Esophagus squamous epithelium (tissue), 5 donors: ENCODE measurements around the gene ASB12. TPM values are rescaled to one million over a fixed set of nuclear protein-coding genes. Genes with fewer than 3 reads are reported as not detected.

Source experiments
- DNase-seq: peaks from one replicate; lab custom pipeline; 2025; lab: John Stamatoyannopoulos, UW
- H3K27ac ChIP-seq, 4 donors: fragments of 200-600 bp; sonication (generic); one replicate each; pipeline ENCODE4 v1.5.1; 2016 to 2019; ENCODE audit warnings: mild to moderate bottlenecking in 1 of 4
- H3K27me3 ChIP-seq, 4 donors: fragments of 200-600 bp; sonication (generic); 1 replicate in 3 of 4; 2 replicates in 1 of 4; pipeline versions ENCODE4 v1.5.1 to v1.6.0; 2017 to 2021; ENCODE audit warnings: antibody characterized with exemption in 1 of 4
- H3K36me3 ChIP-seq, 3 donors: fragments of 200-600 bp; sonication (generic); one replicate each; pipeline ENCODE4 v1.5.1; 2016 to 2019
- H3K4me1 ChIP-seq, 3 donors: fragments of 200-600 bp; sonication (generic); one replicate each; pipeline ENCODE4 v1.5.1; 2017 to 2019
- H3K4me3 ChIP-seq, 4 donors: fragments of 200-600 bp; sonication (generic); 1 replicate in 3 of 4; 2 replicates in 1 of 4; pipeline ENCODE4 v1.5.1; 2016 to 2019; ENCODE audit warnings: mild to moderate bottlenecking in 2 of 4, moderate library complexity in 1 of 4
- H3K9me3 ChIP-seq, 3 donors: fragments of 200-600 bp; sonication (generic); one replicate each; pipeline ENCODE4 v1.5.1; 2016 to 2019
- CTCF ChIP-seq, 6 experiments: fragments of 450-650 bp in 4 of 6; fragments of 200-600 bp in 2 of 6; sonication (generic) in 2 of 6; IDR thresholded peaks; one replicate each; pipeline ENCODE4 v1.5.1; 2016 to 2019; ENCODE audit warnings: antibody characterized with exemption in 6 of 6, mild to moderate bottlenecking in 4 of 6, moderate library complexity in 4 of 6
- POLR2A ChIP-seq, 4 donors: fragments of 450-650 bp; IDR thresholded peaks; one replicate each; pipeline ENCODE4 v1.6.1; 2017; ENCODE audit warnings: antibody characterized with exemption in 4 of 4, mild to moderate bottlenecking in 4 of 4, moderate library complexity in 3 of 4
- WGBS, 2 donors: methylation state at CpG; one replicate each; pipeline ENCODE4 v1.1.5; 2018; 5-methylcytosine and 5-hydroxymethylcytosine counted together
- intact Hi-C: fragments of 100-400 bp; cut with DNase I; formaldehyde crosslinking; loops from one replicate; pipeline ENCODE4 v1.15.0; 2022
- total RNA-seq, 4 donors: library from RNA; depleted of rRNA; stranded (reverse); fragments of >200 nt; gene quantifications; one replicate each; pipeline ENCODE4 v1.1.0, GENCODE V29; 2016
- donor health status: DM: yes; HTN: yes; CAD: no.

The ASB12 gene
- total RNA-seq, 4 donors from 2014 or later: 0.21 TPM; not detected in 3

GRCh38 chrX:64195862-64196261, 34.5 kb downstream of the ASB12 start:
- no peak overlapping the region for H3K27ac ChIP-seq
- no peak overlapping the region for H3K4me3 ChIP-seq
- peaks cover 0 to 26% (median 0%) of the 10 kb centered on the region in 3 donors for H3K36me3 ChIP-seq
- no peaks in the 10 kb centered on the region for H3K9me3 ChIP-seq
- TF ChIP-seq POLR2A (IDR thresholded peaks at IDR 0.05): no peak
- TF ChIP-seq CTCF (IDR thresholded peaks at IDR 0.05): no peak
- intact Hi-C loops: no loop called here
- H3K27me3 ChIP-seq: no peaks in the 10 kb centered on the region
- no peaks in the 10 kb centered on the region for H3K4me1 ChIP-seq
- DNase-seq: no peak
- 43 to 71% methylated on average over 1 of the region's 1 CpG for WGBS, 2 donors

GRCh38 chrX:64192673-64193072, 37.7 kb downstream of the ASB12 start:
- Histone ChIP-seq H3K4me1 (no peaks in the 10 kb centered on the region), H3K36me3 (peaks cover 0 to 47% (median 0%) of the 10 kb centered on the region in 3 donors), H3K27ac (no peak overlapping the region), H3K27me3 (no peaks in the 10 kb centered on the region), H3K9me3 (no peaks in the 10 kb centered on the region), H3K4me3 (no peak overlapping the region)
- DNase-seq: no peak
- intact Hi-C loops: no loop called here
- WGBS, 2 donors: 71 to 82% methylated on average over 2 to 3 of the region's 5 CpGs
- TF ChIP-seq POLR2A (IDR thresholded peaks at IDR 0.05) (no peak), CTCF (IDR thresholded peaks at IDR 0.05) (no peak)

GRCh38 chrX:64192040-64192439, 38.4 kb downstream of the ASB12 start:
- intact Hi-C loops: no loop called here
- no peak for DNase-seq
- 87 to 91% methylated on average over 3 of the region's 3 CpGs for WGBS, 2 donors

GRCh38 chrX:64191281-64192010, 39.0 kb downstream of the ASB12 start:
- WGBS, 2 donors: 91 to 100% methylated on average over 2 to 4 of the region's 19 CpGs
- TF ChIP-seq CTCF (IDR thresholded peaks at IDR 0.05) (no peak), POLR2A (IDR thresholded peaks at IDR 0.05) (no peak)
- no peaks in the 10 kb centered on the region for H3K4me1 ChIP-seq
- H3K9me3 ChIP-seq: no peaks in the 10 kb centered on the region
- H3K36me3 ChIP-seq: peaks cover 0 to 53% (median 0%) of the 10 kb centered on the region in 3 donors
- no peak overlapping the region for H3K27ac ChIP-seq
- DNase-seq: no peak
- H3K4me3 ChIP-seq: no peak overlapping the region
- no peaks in the 10 kb centered on the region for H3K27me3 ChIP-seq
- intact Hi-C loops: no loop called here

More at GRCh38 chrX:64192040-64192439, 38.4 kb downstream of the ASB12 start:
- no peak overlapping the region for H3K4me3 ChIP-seq
- H3K27ac ChIP-seq: no peak overlapping the region
- no peaks in the 10 kb centered on the region for H3K4me1 ChIP-seq
- TF ChIP-seq CTCF (IDR thresholded peaks at IDR 0.05) (no peak), POLR2A (IDR thresholded peaks at IDR 0.05) (no peak)
- peaks cover 0 to 53% (median 0%) of the 10 kb centered on the region in 3 donors for H3K36me3 ChIP-seq
- H3K27me3 ChIP-seq: no peaks in the 10 kb centered on the region
- H3K9me3 ChIP-seq: no peaks in the 10 kb centered on the region

- Histone ChIP-seq H3K27ac (no peak overlapping the region), H3K36me3 (peaks cover 0 to 53% (median 0%) of the 10 kb centered on the region in 3 donors), H3K4me1 (no peaks in the 10 kb centered on the region), H3K27me3 (no peaks in the 10 kb centered on the region), H3K9me3 (no peaks in the 10 kb centered on the region), H3K4me3 (no peak overlapping the region)
- TF ChIP-seq CTCF (IDR thresholded peaks at IDR 0.05) (no peak), POLR2A (IDR thresholded peaks at IDR 0.05) (no peak)
- DNase-seq: no peak
- intact Hi-C loops: no loop called here
- 100% methylated on average over 2 of the region's 10 CpGs; no CpG with 5 or more reads in 1 of the 2 donors for WGBS, 2 donors
These were observed 40.2 kb downstream of the ASB12 start for GRCh38 chrX:64190136-64190740.
